HepG2 (cell line): ENCODE measurements around the gene SEC23IP. TPM values are rescaled to one million over a fixed set of nuclear protein-coding genes. Genes with fewer than 3 reads are reported as not detected.
A peak's percentile ranks its signal among the peaks of the same experiment; 100 is the strongest.

Experiments used
- DMAP1 ChIP-seq: IDR thresholded peaks from 2 replicates; pipeline ENCODE4 v1.6.1; 2016
- FOXC1 ChIP-seq: sonication (generic); formaldehyde crosslinking; IDR thresholded peaks from 2 replicates; pipeline ENCODE4 v1.8.0; 2022; ENCODE audit warnings: mild to moderate bottlenecking, missing genetic modification reagents, borderline replicate concordance
- GABPA ChIP-seq, 2 experiments: IDR thresholded peaks; 2 replicates each; pipeline ENCODE4 v1.6.1; 2011 to 2016; ENCODE audit warnings: low read depth in 2 of 2, low read length in 1 of 2, missing biosample characterization in 1 of 2, missing genetic modification characterization in 1 of 2
- NR2F1 ChIP-seq, 2 experiments: fragments of 450-650 bp in 1 of 2; formaldehyde crosslinking in 1 of 2; IDR thresholded peaks; 2 replicates each; pipeline versions ENCODE4 v1.5.0 to v1.6.1; 2016 to 2020; ENCODE audit warnings: mild to moderate bottlenecking in 1 of 2, missing compliant biosample characterization in 1 of 2, missing genetic modification reagents in 1 of 2, moderate library complexity in 1 of 2
- RFXAP ChIP-seq: sonication (generic); formaldehyde crosslinking; IDR thresholded peaks from 2 replicates; pipeline ENCODE4 v1.4.0; 2020; ENCODE audit warnings: missing genetic modification reagents, borderline replicate concordance
- SMAD1 ChIP-seq: sonication (generic); formaldehyde crosslinking; IDR thresholded peaks from 2 replicates; pipeline ENCODE4 v1.4.0; 2020; ENCODE audit warnings: missing genetic modification reagents, low read depth, mild to moderate bottlenecking, borderline replicate concordance
- SRF ChIP-seq: IDR thresholded peaks from 2 replicates; pipeline ENCODE4 v1.6.1; 2011; ENCODE audit warnings: mild to moderate bottlenecking, low read depth, low read length, moderate library complexity
- ZNF101 ChIP-seq: sonication (generic); formaldehyde crosslinking; IDR thresholded peaks from 2 replicates; pipeline ENCODE4 v1.4.0; 2020; ENCODE audit warnings: mild to moderate bottlenecking, low read depth, missing genetic modification reagents, borderline replicate concordance
- ZNF263 ChIP-seq: sonication (generic); formaldehyde crosslinking; IDR thresholded peaks from 2 replicates; pipeline ENCODE4 v1.4.0; 2020; ENCODE audit warnings: missing genetic modification reagents
- ZNF468 ChIP-seq: sonication (generic); formaldehyde crosslinking; IDR thresholded peaks from 2 replicates; pipeline ENCODE4 v1.8.0; 2022; ENCODE audit warnings: mild to moderate bottlenecking, moderate library complexity, missing genetic modification reagents
- ZNF557 ChIP-seq: sonication (generic); formaldehyde crosslinking; IDR thresholded peaks from 2 replicates; pipeline ENCODE4 v1.4.0; 2020; ENCODE audit warnings: missing genetic modification reagents
- ZNF615 ChIP-seq: sonication (generic); formaldehyde crosslinking; IDR thresholded peaks from 2 replicates; pipeline ENCODE4 v1.5.0; 2020; ENCODE audit warnings: mild to moderate bottlenecking, missing genetic modification reagents, borderline replicate concordance
- ZNF816 ChIP-seq: sonication (generic); formaldehyde crosslinking; IDR thresholded peaks from 2 replicates; pipeline ENCODE4 v1.8.0; 2022; ENCODE audit warnings: missing genetic modification reagents, mild to moderate bottlenecking, borderline replicate concordance
- ZSCAN12 ChIP-seq: sonication (generic); formaldehyde crosslinking; IDR thresholded peaks from 2 replicates; pipeline ENCODE4 v1.9.0; 2021; ENCODE audit warnings: mild to moderate bottlenecking, missing genetic modification reagents
- ZSCAN9 ChIP-seq: IDR thresholded peaks from 2 replicates; pipeline ENCODE4 v1.6.1; 2016; ENCODE audit warnings: borderline replicate concordance
- polyA plus RNA-seq, 8 experiments: library from polyadenylated mRNA; depleted of rRNA in 3 of 8; stranded (reverse) in 7 of 8; unstranded in 1 of 8; fragments of >200 nt; fragmentation: Illumina TruSeq in 4 of 8; extraction: Trizol in 4 of 8; gene quantifications; 2 replicates each; pipeline versions ENCODE4 v1.2.1 to v1.2.3, GENCODE V29; 2011 to 2016; ENCODE audit warnings: low read depth in 4 of 8, missing spikeins in 1 of 8, mixed read lengths in 1 of 8; ENCODE audit not compliant: insufficient read depth in 1 of 8
- total RNA-seq, 5 experiments: library from RNA; depleted of rRNA; stranded (reverse); fragments of >200 nt; fragmentation: Illumina TruSeq; extraction: Trizol; gene quantifications; 2 replicates each; pipeline ENCODE4 v1.2.3, GENCODE V29; 2016; ENCODE audit warnings: low read depth in 1 of 5
- TF ChIP-seq, protein P1 (sequence below): IDR thresholded peaks from 2 replicates; pipeline ENCODE4 v1.6.1; 2012; ENCODE audit warnings: inconsistent platforms
- TF ChIP-seq, protein P2 (sequence below): IDR thresholded peaks from 2 replicates; pipeline ENCODE4 v1.6.1; 2016; ENCODE audit warnings: low read depth, missing genetic modification reagents, missing compliant biosample characterization
- TF ChIP-seq, protein P3 (sequence below): IDR thresholded peaks from 2 replicates; pipeline ENCODE4 v1.6.1; 2016; ENCODE audit warnings: mild to moderate bottlenecking, missing biosample characterization, missing genetic modification reagents
- TF ChIP-seq, protein P4 (sequence below): sonication (generic); formaldehyde crosslinking; IDR thresholded peaks from 2 replicates; pipeline ENCODE4 v1.4.0; 2020; ENCODE audit warnings: missing genetic modification reagents

The SEC23IP gene
- total and polyA plus RNA-seq, 2 of the 13 experiments (the other 11 are each of a cell fraction or from before 2014, with no cell fraction given), result 32.3 to 57.7 TPM

DNA sequence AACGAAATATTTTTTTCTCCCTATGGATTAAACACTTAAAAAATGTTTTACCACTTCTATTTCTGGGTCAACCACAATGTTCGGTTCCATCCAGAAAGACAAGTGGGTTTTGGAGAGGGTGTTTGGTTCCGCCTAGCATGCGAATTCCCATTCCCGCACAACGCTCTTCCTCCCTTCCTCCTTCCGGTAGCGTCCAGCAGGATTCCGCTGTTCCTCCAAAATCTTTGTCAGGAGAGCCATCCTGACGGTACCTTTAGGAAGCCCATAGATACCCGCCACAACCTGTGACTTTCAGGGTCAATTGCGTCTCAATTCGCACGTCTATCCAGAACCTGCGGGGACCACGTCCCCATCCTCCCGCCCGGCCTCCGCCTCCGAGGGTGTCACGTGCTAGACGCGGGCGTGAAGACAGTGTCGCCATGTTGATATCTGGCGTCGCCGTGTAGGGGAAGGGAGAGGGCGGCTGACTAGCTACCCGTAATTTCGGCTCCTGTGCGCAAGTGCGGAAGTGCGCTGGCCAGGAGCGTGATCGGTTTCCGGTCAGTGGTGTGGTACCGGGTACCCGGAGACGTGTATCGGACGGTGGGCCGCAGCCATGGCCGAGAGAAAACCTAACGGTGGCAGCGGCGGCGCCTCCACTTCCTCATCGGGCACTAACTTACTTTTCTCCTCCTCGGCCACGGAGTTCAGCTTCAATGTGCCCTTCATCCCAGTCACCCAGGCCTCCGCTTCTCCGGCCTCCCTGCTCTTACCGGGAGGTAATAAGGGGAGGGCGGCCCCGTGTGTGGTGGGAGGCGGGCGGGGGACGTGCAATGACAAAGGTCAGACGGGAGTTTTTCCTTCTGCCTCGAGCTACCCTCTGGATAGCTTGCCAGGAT lies at the start of gene SEC23IP (continued):
- peak; percentile 71; the same call in 1 of the 2 replicates for TF ChIP-seq ZNF557 (CRISPR knock-in tag)
- peak; percentile 82; the same call in 1 of the 2 replicates for TF ChIP-seq RFXAP (CRISPR knock-in tag)
- peak; percentile 83 for TF ChIP-seq ZNF263
- TF ChIP-seq, protein P1, sequence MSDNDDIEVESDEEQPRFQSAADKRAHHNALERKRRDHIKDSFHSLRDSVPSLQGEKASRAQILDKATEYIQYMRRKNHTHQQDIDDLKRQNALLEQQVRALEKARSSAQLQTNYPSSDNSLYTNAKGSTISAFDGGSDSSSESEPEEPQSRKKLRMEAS, result peak; percentile 98
- peak; percentile 53; the same call in 1 of the 2 replicates for TF ChIP-seq ZSCAN9 (CRISPR knock-in tag)
- peak; percentile 84; the same call in 1 of the 2 replicates for TF ChIP-seq FOXC1
- TF ChIP-seq, protein P2, sequence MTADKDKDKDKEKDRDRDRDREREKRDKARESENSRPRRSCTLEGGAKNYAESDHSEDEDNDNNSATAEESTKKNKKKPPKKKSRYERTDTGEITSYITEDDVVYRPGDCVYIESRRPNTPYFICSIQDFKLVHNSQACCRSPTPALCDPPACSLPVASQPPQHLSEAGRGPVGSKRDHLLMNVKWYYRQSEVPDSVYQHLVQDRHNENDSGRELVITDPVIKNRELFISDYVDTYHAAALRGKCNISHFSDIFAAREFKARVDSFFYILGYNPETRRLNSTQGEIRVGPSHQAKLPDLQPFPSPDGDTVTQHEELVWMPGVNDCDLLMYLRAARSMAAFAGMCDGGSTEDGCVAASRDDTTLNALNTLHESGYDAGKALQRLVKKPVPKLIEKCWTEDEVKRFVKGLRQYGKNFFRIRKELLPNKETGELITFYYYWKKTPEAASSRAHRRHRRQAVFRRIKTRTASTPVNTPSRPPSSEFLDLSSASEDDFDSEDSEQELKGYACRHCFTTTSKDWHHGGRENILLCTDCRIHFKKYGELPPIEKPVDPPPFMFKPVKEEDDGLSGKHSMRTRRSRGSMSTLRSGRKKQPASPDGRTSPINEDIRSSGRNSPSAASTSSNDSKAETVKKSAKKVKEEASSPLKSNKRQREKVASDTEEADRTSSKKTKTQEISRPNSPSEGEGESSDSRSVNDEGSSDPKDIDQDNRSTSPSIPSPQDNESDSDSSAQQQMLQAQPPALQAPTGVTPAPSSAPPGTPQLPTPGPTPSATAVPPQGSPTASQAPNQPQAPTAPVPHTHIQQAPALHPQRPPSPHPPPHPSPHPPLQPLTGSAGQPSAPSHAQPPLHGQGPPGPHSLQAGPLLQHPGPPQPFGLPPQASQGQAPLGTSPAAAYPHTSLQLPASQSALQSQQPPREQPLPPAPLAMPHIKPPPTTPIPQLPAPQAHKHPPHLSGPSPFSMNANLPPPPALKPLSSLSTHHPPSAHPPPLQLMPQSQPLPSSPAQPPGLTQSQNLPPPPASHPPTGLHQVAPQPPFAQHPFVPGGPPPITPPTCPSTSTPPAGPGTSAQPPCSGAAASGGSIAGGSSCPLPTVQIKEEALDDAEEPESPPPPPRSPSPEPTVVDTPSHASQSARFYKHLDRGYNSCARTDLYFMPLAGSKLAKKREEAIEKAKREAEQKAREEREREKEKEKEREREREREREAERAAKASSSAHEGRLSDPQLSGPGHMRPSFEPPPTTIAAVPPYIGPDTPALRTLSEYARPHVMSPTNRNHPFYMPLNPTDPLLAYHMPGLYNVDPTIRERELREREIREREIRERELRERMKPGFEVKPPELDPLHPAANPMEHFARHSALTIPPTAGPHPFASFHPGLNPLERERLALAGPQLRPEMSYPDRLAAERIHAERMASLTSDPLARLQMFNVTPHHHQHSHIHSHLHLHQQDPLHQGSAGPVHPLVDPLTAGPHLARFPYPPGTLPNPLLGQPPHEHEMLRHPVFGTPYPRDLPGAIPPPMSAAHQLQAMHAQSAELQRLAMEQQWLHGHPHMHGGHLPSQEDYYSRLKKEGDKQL (CRISPR knock-in tag), result peak; percentile 42; the same call in 1 of the 2 replicates
- TF ChIP-seq ZNF101 (CRISPR knock-in tag), result no peak
- 0 out of 2 replicates have a peak, but pooled peaks have one; percentile 46 for TF ChIP-seq SRF
- TF ChIP-seq, protein P3, sequence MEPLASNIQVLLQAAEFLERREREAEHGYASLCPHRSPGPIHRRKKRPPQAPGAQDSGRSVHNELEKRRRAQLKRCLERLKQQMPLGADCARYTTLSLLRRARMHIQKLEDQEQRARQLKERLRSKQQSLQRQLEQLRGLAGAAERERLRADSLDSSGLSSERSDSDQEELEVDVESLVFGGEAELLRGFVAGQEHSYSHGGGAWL (CRISPR knock-in tag), result peak; percentile 92
- TF ChIP-seq ZNF816 (CRISPR knock-in tag), result 0 out of 2 replicates have a peak, but pooled peaks have one; percentile 87
- no peak for TF ChIP-seq ZNF468 (CRISPR knock-in tag)
- TF ChIP-seq DMAP1, result peak; percentile 95
- TF ChIP-seq, protein P4, sequence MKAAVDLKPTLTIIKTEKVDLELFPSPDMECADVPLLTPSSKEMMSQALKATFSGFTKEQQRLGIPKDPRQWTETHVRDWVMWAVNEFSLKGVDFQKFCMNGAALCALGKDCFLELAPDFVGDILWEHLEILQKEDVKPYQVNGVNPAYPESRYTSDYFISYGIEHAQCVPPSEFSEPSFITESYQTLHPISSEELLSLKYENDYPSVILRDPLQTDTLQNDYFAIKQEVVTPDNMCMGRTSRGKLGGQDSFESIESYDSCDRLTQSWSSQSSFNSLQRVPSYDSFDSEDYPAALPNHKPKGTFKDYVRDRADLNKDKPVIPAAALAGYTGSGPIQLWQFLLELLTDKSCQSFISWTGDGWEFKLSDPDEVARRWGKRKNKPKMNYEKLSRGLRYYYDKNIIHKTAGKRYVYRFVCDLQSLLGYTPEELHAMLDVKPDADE, result peak; percentile 69; the same call in 1 of the 2 replicates
- TF ChIP-seq ZSCAN12 (CRISPR knock-in tag), result no peak
- no peak for TF ChIP-seq ZNF615 (CRISPR knock-in tag)
- TF ChIP-seq GABPA (IDR thresholded peaks at IDR 0.05; ENCODE audit: low read depth, low read length), result peak; percentile 95
- TF ChIP-seq GABPA (CRISPR knock-in tag; IDR thresholded peaks at IDR 0.05; ENCODE audit: low read depth), result peak; percentile 99
- no peak for TF ChIP-seq NR2F1 (CRISPR knock-in tag; IDR thresholded peaks at IDR 0.05)
- TF ChIP-seq SMAD1 (CRISPR knock-in tag), result peak; percentile 92; the same call in 1 of the 2 replicates
